Thoracic aorta (tissue), 2 donors: ENCODE measurements around the gene ANO4. TPM values are rescaled to one million over a fixed set of nuclear protein-coding genes. Genes with fewer than 3 reads are reported as not detected.

Experiments
- ATAC-seq: fragments of 150-250 bp; one replicate; pipeline ENCODE4 v1.8.0; 2017; ENCODE audit warnings: low read depth; ENCODE audit not compliant: insufficient number of reproducible peaks, low FRiP score
- DNase-seq: peaks from one replicate; pipeline ENCODE4 v3.0.0-alpha.2; 2020; ENCODE audit warnings: low spot score
- H3K27ac ChIP-seq, 2 donors: fragments of 200-600 bp; sonication (generic); 1 replicate in 1 of 2; 2 replicates in 1 of 2; pipeline ENCODE4 v1.5.1; 2016; ENCODE audit warnings: mild to moderate bottlenecking in 2 of 2, moderate library complexity in 2 of 2
- H3K27me3 ChIP-seq: fragments of 200-600 bp; sonication (generic); replicated peaks from 2 replicates; pipeline ENCODE4 v1.6.0; 2016; ENCODE audit warnings: mild to moderate bottlenecking; ENCODE audit not compliant: insufficient read depth
- H3K36me3 ChIP-seq: fragments of 200-600 bp; sonication (generic); one replicate; pipeline ENCODE4 v1.5.1; 2016
- H3K4me1 ChIP-seq, 2 donors: fragments of 200-600 bp; sonication (generic); 1 replicate in 1 of 2; 2 replicates in 1 of 2; pipeline versions ENCODE4 v1.5.1 to v1.6.0; 2016; ENCODE audit warnings: low read depth in 2 of 2, mild to moderate bottlenecking in 1 of 2; ENCODE audit not compliant: control insufficient read depth in 1 of 2
- H3K4me3 ChIP-seq: fragments of 200-600 bp; sonication (generic); 2 replicates; pipeline ENCODE4 v1.5.1; 2016; ENCODE audit warnings: mild to moderate bottlenecking
- H3K9me3 ChIP-seq: fragments of 200-600 bp; sonication (generic); 2 replicates; pipeline ENCODE4 v1.5.1; 2016
- CTCF ChIP-seq: fragments of 200-600 bp; sonication (generic); IDR thresholded peaks from one replicate; pipeline ENCODE4 v1.5.1; 2019; ENCODE audit warnings: antibody characterized with exemption
- total RNA-seq, 2 donors: library from RNA; depleted of rRNA; stranded (reverse); fragments of >200 nt; gene quantifications; one replicate each; pipeline versions ENCODE4 v1.1.0 to v1.2.3, GENCODE V29; 2016

The ANO4 gene
- total RNA-seq, 2 donors from 2014 or later: not detected

GRCh38 chr12:100857418-100857817 is 62.8 kb downstream of the ANO4 start:
- no peak overlapping the region for H3K27ac ChIP-seq

GRCh38 chr12:100857971-100858370 is 63.4 kb downstream of the ANO4 start:
- Histone ChIP-seq H3K4me3 (no peak overlapping the region), H3K27me3 (no peaks in the 10 kb centered on the region), H3K4me1 (no peaks in the 10 kb centered on the region), H3K9me3 (no peaks in the 10 kb centered on the region), H3K27ac (no peak overlapping the region), H3K36me3 (no peaks in the 10 kb centered on the region)
- TF ChIP-seq CTCF: no peak
- no peak for DNase-seq
- ATAC-seq: no peak

More at GRCh38 chr12:100857418-100857817, 62.8 kb downstream of the ANO4 start:
- H3K4me3 ChIP-seq: no peak overlapping the region
- H3K4me1 ChIP-seq: no peaks in the 10 kb centered on the region
- no peak for ATAC-seq
- H3K36me3 ChIP-seq: no peaks in the 10 kb centered on the region
- DNase-seq: no peak
- H3K27me3 ChIP-seq: no peaks in the 10 kb centered on the region
- TF ChIP-seq CTCF: no peak
- no peaks in the 10 kb centered on the region for H3K9me3 ChIP-seq

GRCh38 chr12:100858656-100859055 is 64.1 kb downstream of the ANO4 start:
- DNase-seq (no peak), ATAC-seq (no peak)
- no peak overlapping the region for H3K4me3 ChIP-seq
- H3K27ac ChIP-seq: no peak overlapping the region
- TF ChIP-seq CTCF: no peak
- H3K36me3 ChIP-seq: no peaks in the 10 kb centered on the region
- H3K9me3 ChIP-seq: no peaks in the 10 kb centered on the region
- no peaks in the 10 kb centered on the region for H3K27me3 ChIP-seq
- H3K4me1 ChIP-seq: no peaks in the 10 kb centered on the region

GRCh38 chr12:100859063-100859627 is 64.6 kb downstream of the ANO4 start:
- Histone ChIP-seq H3K27me3 (no peaks in the 10 kb centered on the region), H3K27ac (no peak overlapping the region), H3K4me3 (no peak overlapping the region), H3K4me1 (no peaks in the 10 kb centered on the region), H3K9me3 (no peaks in the 10 kb centered on the region), H3K36me3 (no peaks in the 10 kb centered on the region)
- no peak for TF ChIP-seq CTCF
- no peak for ATAC-seq
- no peak for DNase-seq

DNA sequence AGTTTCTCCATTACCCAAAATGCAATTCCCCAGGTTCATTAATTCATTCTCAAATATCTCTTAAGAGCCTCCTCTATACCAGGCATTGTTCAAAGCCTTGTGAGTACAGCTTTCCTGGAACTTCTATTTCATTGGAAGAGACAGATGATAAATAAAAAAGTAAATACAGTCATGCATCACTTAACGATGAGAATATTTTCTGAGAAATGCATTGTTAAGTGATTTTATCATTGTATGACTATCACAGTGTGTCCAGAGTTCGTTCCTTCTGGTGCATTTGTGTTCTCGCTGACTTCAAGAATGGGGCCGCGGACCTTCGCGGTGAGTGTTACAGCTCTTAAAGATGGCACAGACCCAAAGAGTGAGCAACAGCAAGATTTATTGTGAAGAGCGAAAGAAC is 66.0 kb downstream of the ANO4 start:
- DNase-seq: no peak
- no peaks in the 10 kb centered on the region for H3K27me3 ChIP-seq
- H3K36me3 ChIP-seq: no peaks in the 10 kb centered on the region
- ATAC-seq: no peak
- no peak for TF ChIP-seq CTCF
- no peaks in the 10 kb centered on the region for H3K9me3 ChIP-seq
- H3K27ac ChIP-seq: no peak overlapping the region
- H3K4me3 ChIP-seq: no peak overlapping the region
- no peaks in the 10 kb centered on the region for H3K4me1 ChIP-seq
